AG08395 (cell line): ENCODE data around the gene CDC20.

Source experiments
- DNase-seq: peaks from one replicate; pipeline ENCODE4 v3.0.0; 2012; ENCODE audit warnings: mixed read lengths, low spot score

The CDC20 gene

DNA sequence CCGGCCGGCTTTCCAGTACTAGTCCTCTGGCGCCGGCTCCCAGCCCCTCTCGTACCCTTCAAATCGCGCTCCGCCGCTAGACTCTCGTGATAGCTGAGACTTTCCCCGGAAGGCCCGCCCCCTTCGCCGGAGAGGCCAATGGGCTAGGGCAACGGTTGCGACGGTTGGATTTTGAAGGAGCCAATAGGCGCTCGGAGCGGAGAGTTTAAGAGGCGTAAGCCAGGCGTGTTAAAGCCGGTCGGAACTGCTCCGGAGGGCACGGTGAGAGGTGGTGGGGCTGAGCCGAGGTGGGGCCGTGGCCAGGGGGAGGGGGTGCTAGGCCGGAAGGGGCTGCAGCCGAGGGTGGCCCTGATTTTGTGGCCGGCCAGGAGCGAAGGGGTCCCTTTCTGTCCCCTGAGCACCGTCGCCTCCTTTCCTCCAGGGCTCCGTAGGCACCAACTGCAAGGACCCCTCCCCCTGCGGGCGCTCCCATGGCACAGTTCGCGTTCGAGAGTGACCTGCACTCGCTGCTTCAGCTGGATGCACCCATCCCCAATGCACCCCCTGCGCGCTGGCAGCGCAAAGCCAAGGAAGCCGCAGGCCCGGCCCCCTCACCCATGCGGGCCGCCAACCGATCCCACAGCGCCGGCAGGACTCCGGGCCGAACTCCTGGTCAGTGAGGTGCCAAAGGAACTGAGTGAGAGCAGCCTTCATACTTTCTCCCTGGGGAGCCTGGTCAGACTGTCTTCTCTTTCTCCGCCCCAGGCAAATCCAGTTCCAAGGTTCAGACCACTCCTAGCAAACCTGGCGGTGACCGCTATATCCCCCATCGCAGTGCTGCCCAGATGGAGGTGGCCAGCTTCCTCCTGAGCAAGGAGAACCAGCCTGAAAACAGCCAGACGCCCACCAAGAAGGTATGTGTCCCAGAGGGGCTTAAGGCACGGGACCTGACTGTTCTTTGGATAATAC, at the start of gene CDC20:
Gene CDC20, plus strand, starts transcription at position 236 of the 948 bp plus-strand sequence. Its CDS starts 235 bp downstream, at position 471.
- peak; percentile 98 for DNase-seq

DNA sequence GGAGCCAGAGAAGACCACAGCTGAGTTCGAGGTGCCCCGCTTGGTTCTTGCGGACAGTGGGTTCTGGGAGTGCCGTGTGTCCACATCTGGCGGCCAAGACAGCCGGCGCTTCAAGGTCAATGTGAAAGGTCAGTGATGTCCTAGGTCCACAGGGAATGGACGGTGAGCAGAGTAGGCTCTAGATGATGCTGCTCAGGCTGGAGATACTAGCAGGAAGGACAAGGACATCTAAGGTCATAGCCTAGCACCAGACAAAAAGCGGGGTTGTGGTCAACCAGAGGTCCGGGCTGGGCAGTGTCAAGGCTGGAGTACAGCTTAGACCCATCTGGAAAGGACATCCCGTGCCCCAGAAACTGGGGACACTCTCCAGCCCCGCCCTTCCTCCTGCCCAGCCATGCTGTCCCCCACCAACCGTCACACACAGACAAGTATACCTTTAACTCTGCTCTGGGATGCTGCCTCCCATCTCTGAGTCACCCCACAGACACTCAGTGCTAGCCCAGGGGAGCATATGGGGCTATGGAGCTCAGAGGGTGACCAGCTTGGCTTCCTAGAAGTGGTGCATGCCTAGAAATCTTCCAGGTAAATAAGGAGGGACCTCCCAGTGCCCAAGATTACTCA, 49.3 kb upstream of the CDC20 start:
- peak; percentile 42 for DNase-seq

DNA sequence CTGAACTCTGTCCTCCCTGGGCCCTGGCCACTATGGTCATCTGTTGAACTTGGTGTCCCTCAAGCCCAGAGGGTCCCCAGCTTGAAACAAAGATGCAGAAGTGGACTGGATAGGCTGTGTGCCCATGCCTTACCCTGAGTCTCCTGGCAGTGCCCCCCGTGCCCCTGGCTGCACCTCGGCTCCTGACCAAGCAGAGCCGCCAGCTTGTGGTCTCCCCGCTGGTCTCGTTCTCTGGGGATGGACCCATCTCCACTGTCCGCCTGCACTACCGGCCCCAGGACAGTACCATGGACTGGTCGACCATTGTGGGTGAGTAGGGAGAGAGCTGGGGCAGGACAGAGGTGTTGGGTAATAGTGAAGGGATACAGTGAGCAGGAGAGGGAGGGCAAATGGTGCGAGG, 47.3 kb upstream of the CDC20 start:
- DNase-seq = no peak

DNA sequence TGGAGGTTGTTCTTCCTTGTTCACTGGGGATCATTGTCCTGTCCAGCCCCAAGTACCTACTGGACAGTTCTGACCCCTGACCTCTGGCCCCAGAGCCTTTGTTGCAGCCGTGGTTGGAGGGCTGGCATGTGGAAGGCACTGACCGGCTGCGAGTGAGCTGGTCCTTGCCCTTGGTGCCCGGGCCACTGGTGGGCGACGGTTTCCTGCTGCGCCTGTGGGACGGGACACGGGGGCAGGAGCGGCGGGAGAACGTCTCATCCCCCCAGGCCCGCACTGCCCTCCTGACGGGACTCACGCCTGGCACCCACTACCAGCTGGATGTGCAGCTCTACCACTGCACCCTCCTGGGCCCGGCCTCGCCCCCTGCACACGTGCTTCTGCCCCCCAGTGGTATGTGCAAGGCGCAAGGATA, 46.6 kb upstream of the CDC20 start:
- no peak for DNase-seq

DNA sequence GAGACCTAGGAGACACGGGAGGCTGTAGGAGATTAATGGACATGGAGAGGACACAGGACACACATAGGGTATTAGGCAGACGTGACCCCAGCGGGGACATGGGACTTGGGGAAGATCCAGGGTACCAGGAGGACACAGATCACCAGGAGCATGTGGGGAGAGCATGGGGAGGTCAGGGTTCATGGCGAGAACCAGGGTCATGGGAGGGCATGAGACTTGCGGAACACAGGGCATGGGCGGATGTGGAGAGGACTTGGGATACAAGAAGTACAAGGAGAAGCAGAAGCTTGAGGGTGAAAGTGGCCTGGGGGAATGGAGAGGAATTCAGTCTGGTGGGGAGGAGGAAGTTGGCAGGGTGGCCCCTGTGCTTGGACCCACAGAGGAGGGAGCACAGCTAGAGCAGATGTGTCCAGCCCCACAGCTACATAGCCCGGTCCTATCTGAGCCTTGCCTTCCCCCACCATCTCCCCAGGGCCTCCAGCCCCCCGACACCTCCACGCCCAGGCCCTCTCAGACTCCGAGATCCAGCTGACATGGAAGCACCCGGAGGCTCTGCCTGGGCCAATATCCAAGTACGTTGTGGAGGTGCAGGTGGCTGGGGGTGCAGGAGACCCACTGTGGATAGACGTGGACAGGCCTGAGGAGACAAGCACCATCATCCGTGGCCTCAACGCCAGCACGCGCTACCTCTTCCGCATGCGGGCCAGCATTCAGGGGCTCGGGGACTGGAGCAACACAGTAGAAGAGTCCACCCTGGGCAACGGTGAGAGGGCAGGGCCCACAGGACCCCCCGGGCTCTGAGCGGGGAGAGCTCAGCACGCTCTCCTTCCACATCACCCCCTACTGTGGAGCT, 45.9 kb upstream of the CDC20 start:
- DNase-seq = no peak

DNA sequence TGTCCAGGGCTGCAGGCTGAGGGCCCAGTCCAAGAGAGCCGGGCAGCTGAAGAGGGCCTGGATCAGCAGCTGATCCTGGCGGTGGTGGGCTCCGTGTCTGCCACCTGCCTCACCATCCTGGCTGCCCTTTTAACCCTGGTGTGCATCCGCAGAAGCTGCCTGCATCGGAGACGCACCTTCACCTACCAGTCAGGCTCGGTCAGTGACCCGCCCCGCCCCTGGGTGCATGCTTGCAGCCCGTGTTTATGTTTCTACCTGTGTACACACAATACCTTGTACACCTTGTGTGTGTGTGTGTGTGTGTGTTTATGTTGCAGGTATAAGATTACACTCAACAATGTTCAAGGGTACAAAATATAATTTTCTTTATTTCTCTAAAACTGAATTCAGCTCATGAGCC, 45.0 kb upstream of the CDC20 start:
- DNase-seq = no peak

DNA sequence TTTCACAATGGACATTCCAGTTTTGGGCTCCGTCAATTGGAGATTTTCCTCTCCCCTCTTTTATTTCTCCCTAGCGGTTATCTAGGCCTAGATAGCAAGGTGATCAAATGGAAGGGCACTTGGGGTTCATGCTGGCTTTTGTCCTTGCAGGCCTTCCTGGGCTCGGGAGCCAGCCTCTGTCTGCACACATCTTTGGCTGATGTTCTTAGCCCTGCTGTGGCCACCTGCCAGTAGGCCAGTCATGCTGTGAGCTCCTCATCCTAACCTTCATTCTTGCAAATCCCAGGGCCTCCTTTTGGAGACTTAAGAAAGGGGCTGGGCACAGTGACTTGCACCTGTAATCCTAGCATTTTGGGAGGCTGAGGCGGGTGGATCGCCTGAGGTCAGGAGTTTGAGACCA, 44.5 kb upstream of the CDC20 start:
- no peak for DNase-seq

DNA sequence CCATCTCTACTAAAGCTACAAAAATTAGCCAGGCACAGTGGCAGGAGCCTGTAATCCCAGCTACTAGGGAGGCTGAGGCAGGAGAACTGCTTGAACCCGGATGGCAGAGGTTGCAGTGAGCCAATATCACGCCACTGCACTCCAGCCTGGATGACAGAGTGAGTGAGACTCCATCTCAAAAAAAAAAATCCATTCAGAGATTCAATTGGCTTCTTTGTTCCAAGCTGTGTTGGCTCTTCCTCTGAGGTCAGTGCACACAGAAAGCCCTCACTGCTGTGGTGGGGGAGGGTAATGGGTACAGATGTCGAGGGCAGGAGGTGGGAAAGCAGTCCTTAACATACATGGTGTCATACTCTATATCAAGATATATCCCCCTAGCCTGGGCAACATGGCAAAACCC, 43.3 kb upstream of the CDC20 start:
- DNase-seq = no peak

DNA sequence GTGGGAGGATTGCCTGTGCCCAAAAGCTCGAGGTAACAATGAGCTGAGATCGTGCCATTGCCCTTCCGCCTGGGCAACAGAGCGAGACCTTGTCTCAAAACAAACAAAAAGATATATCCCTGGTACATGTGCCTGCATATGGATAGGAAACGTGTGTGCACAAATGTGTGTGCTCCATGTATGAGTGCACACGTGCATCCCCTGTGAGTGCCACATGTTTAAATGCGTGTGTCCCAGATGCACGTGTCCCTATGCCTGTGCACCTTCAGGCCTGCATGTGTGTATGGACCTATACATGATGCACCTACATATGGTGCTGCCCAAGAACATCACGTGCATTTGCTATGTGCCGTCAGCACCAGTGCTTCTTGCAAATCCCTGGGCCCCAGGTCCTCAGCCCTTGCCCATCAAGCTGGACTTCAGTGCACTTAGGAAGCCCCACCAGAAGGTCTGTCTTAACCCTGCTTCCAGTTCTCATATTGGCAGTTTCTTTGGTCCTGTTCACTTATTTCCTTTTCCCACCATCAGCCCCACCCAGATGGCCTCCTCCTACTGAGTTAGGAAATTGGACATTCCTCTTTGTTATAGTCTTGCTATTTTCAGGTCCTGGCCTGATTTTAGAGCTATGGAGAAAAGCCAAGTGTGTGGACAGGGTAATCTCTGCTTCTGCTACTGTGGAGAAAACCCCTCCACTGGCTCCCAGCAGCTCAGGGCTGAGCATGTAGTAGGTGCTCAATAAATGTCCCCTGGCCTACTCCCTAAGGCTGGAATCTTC, 42.6 kb upstream of the CDC20 start:
- DNase-seq = no peak

DNA sequence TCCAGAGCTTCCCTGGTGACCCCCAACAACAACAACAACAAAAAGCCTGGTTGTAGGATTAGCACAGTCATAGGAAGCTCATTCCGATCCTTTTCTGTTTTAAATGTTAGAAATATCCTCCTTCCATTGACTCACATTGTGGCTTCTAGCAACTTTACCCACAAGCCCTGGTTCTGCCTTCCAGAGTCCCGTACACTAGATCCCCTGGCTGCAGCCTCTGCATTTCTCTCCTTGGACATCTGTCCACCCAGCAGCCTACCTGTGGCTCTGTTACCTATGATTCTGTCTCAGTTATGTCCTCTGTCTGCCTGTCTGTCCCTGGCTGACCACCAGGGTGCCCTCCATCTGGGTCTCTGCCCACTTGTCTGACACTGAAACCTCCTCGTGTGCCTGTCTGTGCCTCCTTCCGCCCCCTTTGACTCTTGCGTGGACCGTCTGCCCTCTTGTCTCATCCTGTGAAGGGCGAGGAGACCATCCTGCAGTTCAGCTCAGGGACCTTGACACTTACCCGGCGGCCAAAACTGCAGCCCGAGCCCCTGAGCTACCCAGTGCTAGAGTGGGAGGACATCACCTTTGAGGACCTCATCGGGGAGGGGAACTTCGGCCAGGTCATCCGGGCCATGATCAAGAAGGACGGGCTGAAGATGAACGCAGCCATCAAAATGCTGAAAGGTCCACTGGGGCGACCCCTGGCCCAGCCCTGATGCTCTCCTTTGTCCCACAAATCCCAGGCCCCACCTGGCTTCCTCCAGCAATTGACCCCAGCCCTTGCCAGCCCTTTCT, 41.9 kb upstream of the CDC20 start:
- DNase-seq = no peak

DNA sequence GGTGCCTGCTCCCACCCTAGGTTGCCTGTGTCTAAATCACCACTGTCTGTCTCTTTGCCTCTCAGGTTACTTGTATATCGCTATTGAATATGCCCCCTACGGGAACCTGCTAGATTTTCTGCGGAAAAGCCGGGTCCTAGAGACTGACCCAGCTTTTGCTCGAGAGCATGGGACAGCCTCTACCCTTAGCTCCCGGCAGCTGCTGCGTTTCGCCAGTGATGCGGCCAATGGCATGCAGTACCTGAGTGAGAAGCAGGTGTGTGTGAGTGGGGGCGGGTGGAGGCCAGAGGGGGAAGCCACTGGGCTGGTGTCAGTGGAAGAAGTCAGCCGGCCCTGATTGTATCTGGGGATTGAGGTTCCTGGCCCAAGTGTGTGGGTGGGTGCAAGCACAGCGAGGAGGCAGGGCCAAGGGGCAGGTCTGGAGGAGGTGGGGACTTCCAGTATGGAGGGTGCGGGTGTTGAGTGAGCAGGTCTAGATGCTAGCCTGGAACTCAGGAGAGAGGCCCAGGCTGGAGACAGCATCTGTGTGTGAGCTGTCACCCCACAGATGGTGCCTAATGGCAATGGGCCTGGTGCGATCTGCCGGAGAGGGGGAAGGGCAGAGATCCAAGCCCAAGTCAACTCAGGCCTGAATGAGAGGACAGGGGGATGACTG, 40.8 kb upstream of the CDC20 start:
- DNase-seq = peak; percentile 35

DNA sequence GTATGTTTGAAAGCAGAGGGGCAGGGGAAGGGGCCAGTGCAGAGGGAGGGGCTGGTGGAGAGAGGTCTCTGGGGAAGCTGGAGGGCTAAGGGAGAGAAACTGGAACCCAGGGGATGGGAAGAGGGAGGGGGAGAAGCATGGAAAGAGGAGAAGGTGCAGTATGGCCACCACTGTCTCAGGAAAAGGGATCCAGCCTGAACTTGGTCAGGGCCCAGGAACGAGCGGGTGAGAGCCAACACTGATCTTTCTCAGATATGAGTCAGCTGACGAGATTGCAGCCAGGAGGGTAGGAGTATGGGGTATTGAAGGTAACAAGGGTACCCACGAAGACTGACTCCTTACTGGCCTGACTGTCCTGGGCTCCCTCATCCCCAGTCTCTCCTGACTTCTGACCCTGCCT, 40.0 kb upstream of the CDC20 start:
- DNase-seq = no peak

DNA sequence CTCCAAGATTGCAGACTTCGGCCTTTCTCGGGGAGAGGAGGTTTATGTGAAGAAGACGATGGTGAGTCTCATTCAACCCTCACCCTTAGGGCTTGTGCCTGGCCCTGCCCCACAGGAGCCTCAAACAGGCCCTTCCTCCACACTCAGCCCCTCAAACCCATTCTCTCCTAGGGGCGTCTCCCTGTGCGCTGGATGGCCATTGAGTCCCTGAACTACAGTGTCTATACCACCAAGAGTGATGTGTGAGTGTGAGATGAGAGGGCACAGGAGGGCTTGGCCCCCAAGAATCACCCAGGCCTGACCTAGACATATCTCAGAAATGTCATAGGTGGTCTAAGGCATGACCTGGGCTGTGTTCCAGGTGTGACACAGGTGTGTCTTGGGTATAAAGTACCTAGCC, 39.5 kb upstream of the CDC20 start:
- no peak for DNase-seq

DNA sequence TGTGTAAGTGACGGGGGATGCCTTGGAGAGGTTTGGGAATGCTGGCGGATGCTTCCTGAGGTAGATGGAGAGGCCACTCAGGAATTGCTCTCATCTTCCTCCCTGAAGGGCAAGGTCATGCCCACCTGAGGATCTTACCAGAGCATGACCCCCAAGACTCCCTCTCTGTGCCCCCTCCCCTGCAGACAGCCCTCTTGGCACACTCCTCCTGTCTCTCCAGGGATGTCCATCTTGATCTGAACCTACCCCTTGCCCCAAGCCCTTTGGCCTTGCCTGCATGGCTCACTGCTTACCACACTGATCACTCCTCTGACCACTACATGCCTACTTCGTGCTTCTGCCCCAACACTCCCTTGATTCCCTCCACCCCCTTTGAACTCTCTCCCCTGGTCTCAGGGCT, 39.0 kb upstream of the CDC20 start:
- no peak for DNase-seq

DNA sequence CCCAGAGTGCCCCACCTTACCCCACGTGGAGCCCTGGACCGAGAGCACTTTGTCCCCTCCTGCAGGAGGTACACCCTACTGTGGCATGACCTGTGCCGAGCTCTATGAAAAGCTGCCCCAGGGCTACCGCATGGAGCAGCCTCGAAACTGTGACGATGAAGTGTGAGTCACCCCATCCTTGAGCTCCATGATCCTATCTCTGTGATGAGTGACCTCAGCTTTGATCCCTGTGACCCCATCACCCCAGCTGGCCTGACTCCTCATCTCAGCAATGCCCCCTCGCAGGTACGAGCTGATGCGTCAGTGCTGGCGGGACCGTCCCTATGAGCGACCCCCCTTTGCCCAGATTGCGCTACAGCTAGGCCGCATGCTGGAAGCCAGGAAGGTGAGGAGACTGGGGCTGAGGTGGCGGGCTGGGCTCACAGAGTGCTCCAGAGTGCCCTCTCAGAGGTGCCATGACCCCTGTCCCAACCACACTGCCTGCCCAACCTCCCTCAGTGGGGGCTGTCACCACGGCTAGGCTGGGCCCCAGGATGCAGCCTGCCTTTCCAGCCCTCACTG, 37.4 kb upstream of the CDC20 start:
- no peak for DNase-seq

DNA sequence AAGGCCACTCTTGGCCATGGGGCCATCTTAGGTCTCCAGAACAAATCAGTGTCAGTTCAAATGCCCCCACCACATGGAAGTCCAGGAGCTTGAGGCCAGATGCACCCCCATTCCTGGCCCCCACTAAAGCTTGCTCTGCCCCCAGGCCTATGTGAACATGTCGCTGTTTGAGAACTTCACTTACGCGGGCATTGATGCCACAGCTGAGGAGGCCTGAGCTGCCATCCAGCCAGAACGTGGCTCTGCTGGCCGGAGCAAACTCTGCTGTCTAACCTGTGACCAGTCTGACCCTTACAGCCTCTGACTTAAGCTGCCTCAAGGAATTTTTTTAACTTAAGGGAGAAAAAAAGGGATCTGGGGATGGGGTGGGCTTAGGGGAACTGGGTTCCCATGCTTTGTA, 36.3 kb upstream of the CDC20 start:
- DNase-seq = no peak

DNA sequence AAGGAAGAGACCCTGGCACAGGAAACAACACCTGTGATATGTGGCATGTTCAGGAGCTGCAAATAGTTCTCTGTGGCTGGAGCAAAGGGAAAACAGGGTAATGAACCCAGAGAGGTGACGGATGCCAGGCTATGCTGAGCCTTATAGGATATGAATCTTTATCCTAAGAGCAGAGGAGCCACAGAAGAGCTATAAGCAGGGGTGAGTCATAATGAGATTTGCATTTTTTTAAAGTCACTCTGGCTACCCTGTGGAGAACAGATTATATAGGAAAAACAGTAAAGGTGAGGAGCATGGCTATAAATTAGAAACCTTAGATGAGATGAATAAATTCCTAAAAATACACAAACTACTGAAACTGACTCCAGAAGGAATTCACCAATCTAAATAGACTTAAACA, 34.0 kb upstream of the CDC20 start:
- no peak for DNase-seq

DNA sequence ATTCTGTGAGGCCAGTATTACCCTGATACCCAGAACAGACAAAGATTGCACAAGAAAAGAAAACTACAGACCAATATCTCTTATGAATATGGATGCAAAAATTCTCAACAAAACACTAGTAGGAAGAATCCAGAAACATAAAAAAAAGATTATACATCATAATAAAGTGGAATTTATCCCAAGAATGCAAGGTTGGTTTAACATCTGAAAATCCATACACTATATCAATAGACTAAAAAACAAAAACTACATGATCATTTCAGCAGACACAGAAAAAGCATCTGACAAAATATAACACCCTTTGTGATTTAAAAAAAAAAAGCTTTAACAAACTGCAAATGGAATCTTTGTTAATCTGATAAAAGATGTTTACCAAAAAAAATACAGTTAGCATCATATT, 33.4 kb upstream of the CDC20 start:
- no peak for DNase-seq

DNA sequence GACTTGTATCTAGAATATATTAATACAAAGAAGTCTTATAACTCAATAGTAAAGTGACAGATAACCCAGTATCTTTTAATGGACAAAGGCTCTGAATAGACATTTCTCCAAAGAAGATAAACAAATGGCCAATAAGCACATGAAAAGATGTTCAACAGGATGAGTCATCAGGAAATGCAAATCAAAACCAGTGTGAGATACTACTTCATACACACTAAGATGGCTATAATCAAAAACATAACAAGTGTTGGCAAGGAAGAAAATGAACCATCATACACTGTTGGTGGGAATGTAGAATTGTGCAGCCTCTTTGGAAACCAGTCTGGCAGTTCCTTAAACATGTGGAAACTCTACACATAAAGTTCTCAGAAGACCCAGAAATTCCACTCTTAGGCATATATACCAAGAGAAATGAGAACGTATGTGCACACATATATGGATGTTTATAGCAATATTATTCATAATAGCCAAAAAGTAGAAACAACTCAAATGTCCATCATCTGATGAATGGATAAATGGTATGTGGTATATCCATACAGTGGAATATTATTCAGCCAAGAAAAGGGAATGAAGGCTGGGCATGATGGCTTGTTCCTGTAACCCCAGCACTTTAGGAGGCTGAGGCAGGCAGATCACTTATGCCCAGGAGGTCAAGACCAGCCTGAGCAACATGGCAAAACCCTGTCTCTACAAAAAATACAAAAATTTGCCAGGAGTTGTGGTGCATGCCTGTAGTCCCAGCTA, 31.1 kb upstream of the CDC20 start:
- no peak for DNase-seq
